ENCODE data around the gene STAB1. TPM values are rescaled to one million over a fixed set of nuclear protein-coding genes. Genes with fewer than 3 reads are reported as not detected.

Gene STAB1
- total and polyA plus RNA-seq, 10 donors, result 287 to 1,994 (median 586) TPM

DNA sequence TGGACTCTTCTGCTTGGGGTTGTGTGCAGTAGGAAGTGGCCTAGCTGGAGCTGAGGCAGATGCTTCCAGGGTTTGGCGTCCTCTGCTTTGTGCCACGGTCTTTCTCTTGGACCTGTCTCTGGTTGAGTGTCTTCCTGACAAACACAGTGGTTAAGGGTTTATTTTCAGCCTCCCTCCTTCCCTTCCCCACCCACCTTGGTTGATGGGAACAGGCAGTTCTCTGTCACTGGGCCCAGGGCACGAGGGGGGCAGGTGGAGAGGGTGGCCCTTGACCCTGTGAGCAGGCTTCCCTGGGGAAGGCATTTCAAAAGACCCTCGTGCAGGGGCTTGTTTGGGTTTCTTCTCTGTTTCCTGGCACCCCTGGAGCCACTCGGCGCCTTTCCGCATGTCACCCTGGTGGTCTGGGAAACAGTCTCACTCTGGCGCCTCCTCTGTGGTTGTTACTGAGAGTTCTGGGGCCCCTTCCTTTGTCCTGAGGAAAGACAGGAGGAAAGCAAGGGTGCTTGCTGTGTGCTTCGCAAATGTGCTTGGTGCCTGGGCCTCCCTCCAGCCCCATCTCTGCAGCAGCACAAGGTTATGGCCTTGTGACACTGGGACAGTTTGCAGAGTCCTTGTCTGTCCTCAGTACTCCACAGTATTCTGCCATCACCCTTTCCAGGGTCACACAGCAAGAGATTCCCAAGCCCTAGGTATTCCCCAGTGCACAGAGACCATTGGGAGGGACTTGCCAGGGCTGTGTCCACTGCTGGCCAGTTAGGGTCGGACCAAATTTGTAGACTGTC lies 10.3 kb upstream of the STAB1 start:
- Histone ChIP-seq H3K27me3 (replicated peaks in 1 of 7) (no peaks in the 10 kb centered on the region), H3K27ac (no peak overlapping the region), H3K36me3 (peaks cover 0 to 99% (median 81%) of the 10 kb centered on the region in 6 donors), H3K4me3 (no peak overlapping the region), H3K9me3 (no peaks in the 10 kb centered on the region), H3K4me1 (peaks cover 0 to 55% (median 15%) of the 10 kb centered on the region in 6 donors)
- intact Hi-C loops (cut with DNase I; ENCODE audit: low total_unique reads), result no loop called here
- TF ChIP-seq POLR2A (IDR thresholded peaks at IDR 0.05) (no peak), POLR2AphosphoS5 (IDR thresholded peaks at IDR 0.05) (no peak)
- TF ChIP-seq, protein P1, sequence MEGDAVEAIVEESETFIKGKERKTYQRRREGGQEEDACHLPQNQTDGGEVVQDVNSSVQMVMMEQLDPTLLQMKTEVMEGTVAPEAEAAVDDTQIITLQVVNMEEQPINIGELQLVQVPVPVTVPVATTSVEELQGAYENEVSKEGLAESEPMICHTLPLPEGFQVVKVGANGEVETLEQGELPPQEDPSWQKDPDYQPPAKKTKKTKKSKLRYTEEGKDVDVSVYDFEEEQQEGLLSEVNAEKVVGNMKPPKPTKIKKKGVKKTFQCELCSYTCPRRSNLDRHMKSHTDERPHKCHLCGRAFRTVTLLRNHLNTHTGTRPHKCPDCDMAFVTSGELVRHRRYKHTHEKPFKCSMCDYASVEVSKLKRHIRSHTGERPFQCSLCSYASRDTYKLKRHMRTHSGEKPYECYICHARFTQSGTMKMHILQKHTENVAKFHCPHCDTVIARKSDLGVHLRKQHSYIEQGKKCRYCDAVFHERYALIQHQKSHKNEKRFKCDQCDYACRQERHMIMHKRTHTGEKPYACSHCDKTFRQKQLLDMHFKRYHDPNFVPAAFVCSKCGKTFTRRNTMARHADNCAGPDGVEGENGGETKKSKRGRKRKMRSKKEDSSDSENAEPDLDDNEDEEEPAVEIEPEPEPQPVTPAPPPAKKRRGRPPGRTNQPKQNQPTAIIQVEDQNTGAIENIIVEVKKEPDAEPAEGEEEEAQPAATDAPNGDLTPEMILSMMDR (IDR thresholded peaks at IDR 0.05 in 8 of 11, conservative IDR thresholded peaks at IDR 0.05 in 3 of 11), result no peak
- WGBS, 5 donors, result 70 to 84% (median 73%) methylated on average over 10 of the region's 10 CpGs
- no peak for DNase-seq

DNA sequence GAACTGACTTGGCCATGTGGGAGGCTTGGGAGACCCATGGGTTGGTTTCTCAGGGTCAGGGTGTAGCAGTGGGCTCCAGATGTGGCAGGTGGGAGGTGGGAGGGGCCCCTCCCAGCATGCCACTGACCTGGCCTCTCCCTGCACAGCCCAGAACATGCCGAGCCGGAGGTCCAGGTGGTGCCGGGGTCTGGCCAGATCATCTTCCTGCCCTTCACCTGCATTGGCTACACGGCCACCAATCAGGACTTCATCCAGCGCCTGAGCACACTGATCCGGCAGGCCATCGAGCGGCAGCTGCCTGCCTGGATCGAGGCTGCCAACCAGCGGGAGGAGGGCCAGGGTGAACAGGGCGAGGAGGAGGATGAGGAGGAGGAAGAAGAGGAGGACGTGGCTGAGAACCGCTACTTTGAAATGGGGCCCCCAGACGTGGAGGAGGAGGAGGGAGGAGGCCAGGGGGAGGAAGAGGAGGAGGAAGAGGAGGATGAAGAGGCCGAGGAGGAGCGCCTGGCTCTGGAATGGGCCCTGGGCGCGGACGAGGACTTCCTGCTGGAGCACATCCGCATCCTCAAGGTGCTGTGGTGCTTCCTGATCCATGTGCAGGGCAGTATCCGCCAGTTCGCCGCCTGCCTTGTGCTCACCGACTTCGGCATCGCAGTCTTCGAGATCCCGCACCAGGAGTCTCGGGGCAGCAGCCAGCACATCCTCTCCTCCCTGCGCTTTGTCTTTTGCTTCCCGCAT lies 7.9 kb upstream of the STAB1 start:
- TF ChIP-seq, protein P1 (IDR thresholded peaks at IDR 0.05 in 8 of 11, conservative IDR thresholded peaks at IDR 0.05 in 3 of 11), result no peak
- peak in 2 of 3 donors; percentile 25 to 33 for TF ChIP-seq POLR2AphosphoS5 (IDR thresholded peaks at IDR 0.05)
- peaks cover 6 to 69% (median 37%) of the 10 kb centered on the region in 6 donors for H3K4me1 ChIP-seq
- H3K36me3 ChIP-seq, result peaks cover 0 to 99% (median 79%) of the 10 kb centered on the region in 6 donors
- H3K9me3 ChIP-seq, result no peaks in the 10 kb centered on the region
- intact Hi-C loops (cut with DNase I; ENCODE audit: low total_unique reads), result no loop called here
- H3K27ac ChIP-seq, result no peak overlapping the region
- no peak overlapping the region for H3K4me3 ChIP-seq
- WGBS, 5 donors, result 86 to 92% (median 89%) methylated on average over 30 to 31 of the region's 31 CpGs
- peak; percentile 64 for DNase-seq
- H3K27me3 ChIP-seq (replicated peaks in 1 of 7), result no peaks in the 10 kb centered on the region

DNA sequence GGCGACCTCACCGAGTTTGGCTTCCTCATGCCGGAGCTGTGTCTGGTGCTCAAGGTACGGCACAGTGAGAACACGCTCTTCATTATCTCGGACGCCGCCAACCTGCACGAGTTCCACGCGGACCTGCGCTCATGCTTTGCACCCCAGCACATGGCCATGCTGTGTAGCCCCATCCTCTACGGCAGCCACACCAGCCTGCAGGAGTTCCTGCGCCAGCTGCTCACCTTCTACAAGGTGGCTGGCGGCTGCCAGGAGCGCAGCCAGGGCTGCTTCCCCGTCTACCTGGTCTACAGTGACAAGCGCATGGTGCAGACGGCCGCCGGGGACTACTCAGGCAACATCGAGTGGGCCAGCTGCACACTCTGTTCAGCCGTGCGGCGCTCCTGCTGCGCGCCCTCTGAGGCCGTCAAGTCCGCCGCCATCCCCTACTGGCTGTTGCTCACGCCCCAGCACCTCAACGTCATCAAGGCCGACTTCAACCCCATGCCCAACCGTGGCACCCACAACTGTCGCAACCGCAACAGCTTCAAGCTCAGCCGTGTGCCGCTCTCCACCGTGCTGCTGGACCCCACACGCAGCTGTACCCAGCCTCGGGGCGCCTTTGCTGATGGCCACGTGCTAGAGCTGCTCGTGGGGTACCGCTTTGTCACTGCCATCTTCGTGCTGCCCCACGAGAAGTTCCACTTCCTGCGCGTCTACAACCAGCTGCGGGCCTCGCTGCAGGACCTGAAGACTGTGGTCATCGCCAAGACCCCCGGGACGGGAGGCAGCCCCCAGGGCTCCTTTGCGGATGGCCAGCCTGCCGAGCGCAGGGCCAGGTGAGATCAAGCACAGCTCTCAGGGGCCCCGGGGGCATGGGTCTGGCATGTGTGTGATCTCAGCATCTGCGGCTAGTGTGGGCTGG lies 7.1 kb upstream of the STAB1 start:
- intact Hi-C loops (cut with DNase I; ENCODE audit: low total_unique reads), result no loop called here
- H3K27ac ChIP-seq, result no peak overlapping the region
- H3K27me3 ChIP-seq (replicated peaks in 1 of 7), result no peaks in the 10 kb centered on the region
- peaks cover 0 to 99% (median 78%) of the 10 kb centered on the region in 6 donors for H3K36me3 ChIP-seq
- peaks cover 11 to 77% (median 42%) of the 10 kb centered on the region in 6 donors for H3K4me1 ChIP-seq
- DNase-seq, result peak; percentile 73
- no peaks in the 10 kb centered on the region for H3K9me3 ChIP-seq
- 96 to 97% (median 97%) methylated on average over 46 to 59 of the region's 59 CpGs for WGBS, 5 donors
- no peak overlapping the region for H3K4me3 ChIP-seq
- TF ChIP-seq POLR2AphosphoS5 (IDR thresholded peaks at IDR 0.05), result peak in 1 of 3 donors; percentile 34
- TF ChIP-seq, protein P1 (IDR thresholded peaks at IDR 0.05 in 8 of 11, conservative IDR thresholded peaks at IDR 0.05 in 3 of 11), result no peak
